Psoas muscle (tissue), 8 donors: ENCODE results near the gene CWC22. TPM values are rescaled to one million over a fixed set of nuclear protein-coding genes. Genes with fewer than 3 reads are reported as not detected.

ENCODE experiments used
- ATAC-seq, 4 donors: fragments of 200-7000 bp; cut with Tn5 transposase; one replicate each; pipeline ENCODE4 v1.9.1; 2020; ENCODE audit warnings: moderate library complexity in 3 of 4, mild to moderate bottlenecking in 2 of 4
- DNase-seq, 2 donors: peaks; one replicate each; pipeline ENCODE4 v3.0.0-alpha.2; 2020
- H3K27ac ChIP-seq: fragments of 200-600 bp; one replicate; pipeline ENCODE4 v1.8.0; 2022
- H3K27me3 ChIP-seq, 3 donors: fragments of 200-600 bp in 1 of 3; one replicate each; pipeline versions ENCODE4 v1.6.1 to v1.8.0; 2013 to 2022; ENCODE audit warnings: low read length in 2 of 3, mild to moderate bottlenecking in 2 of 3, moderate library complexity in 1 of 3; ENCODE audit not compliant: insufficient read depth in 3 of 3
- H3K36me3 ChIP-seq, 2 donors: fragments of 200-600 bp in 1 of 2; one replicate each; pipeline versions ENCODE4 v1.6.1 to v1.8.0; 2013 to 2022; ENCODE audit warnings: low read depth in 1 of 2, mild to moderate bottlenecking in 1 of 2, moderate library complexity in 1 of 2; ENCODE audit not compliant: insufficient read depth in 1 of 2
- H3K4me1 ChIP-seq: fragments of 200-600 bp; one replicate; pipeline ENCODE4 v1.8.0; 2022
- H3K4me3 ChIP-seq: fragments of 200-600 bp; one replicate; pipeline ENCODE4 v1.8.0; 2022; ENCODE audit warnings: mild to moderate bottlenecking
- H3K9me3 ChIP-seq: fragments of 200-600 bp; one replicate; pipeline ENCODE4 v1.8.0; 2022
- CTCF ChIP-seq: fragments of 200-600 bp; IDR thresholded peaks from one replicate; pipeline ENCODE4 v1.8.0; 2022; ENCODE audit warnings: antibody characterized with exemption
- WGBS, 3 donors: extraction: QIAGEN DNeasy Blood & Tissue Kit; methylation state at CpG; one replicate each; pipeline versions ENCODE4 v1.1.6 to v1.1.7; 2013; 5-methylcytosine and 5-hydroxymethylcytosine counted together
- intact Hi-C, 2 donors: fragments of 100-400 bp; cut with DNase I; formaldehyde crosslinking; loops; one replicate each; pipeline versions ENCODE4 v1.11.0 to v1.14.2; 2022
- polyA plus RNA-seq, 3 donors: library from polyadenylated mRNA; stranded (reverse); fragments of 200-250 nt; gene quantifications; one replicate each; pipeline ENCODE4 v1.2.3, GENCODE V29; 2013
- total RNA-seq, 4 donors: library from RNA; stranded (reverse); fragmentation: NEBNext Ultra II Directional in 2 of 4; extraction: Animal tissue kit (Norgen Biotek cat#: 25700) in 2 of 4; gene quantifications; one replicate each; pipeline versions ENCODE4 v1.2.1 to v1.2.4, GENCODE V29; 2021 to 2023
- donor health status: healthy with polysubstance abuse.
- donor health status: DM: no; HTN: no; CAD: no; lungs with moderate emphysema.
- donor health status: Bipolar disorder and iron deficiency.
- donor health status: healthy.
- donor health status: DM: yes; HTN: yes; CAD: no.
- donor health status: DM: no; HTN: no; CAD: no.
- donor health status: DM: no; HTN: no; CAD: no.
- donor health status: DM: yes; HTN: yes; CAD: no.

CWC22 gene
- total and polyA plus RNA-seq, 7 donors, result 10.2 to 21.7 (median 17.2) TPM

DNA sequence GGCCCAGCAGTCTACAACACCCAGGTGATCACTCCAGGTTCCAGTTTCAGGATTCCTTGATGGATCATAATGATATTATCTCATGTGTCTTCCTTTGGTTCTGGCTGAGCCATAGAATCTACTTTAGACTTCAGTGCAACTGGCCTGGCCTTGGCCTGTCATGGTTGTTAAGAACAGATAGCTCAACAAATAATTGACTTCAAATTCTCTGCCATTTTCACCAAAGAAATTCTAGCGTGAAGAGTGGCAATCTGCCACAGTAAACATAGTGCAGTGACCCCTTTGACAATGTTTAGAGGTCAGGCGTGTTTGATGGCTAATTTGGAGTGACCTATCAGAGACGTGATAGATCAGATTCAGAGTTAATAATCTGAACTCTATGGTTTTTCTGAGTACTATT, 95.5 kb downstream of the CWC22 start:
- H3K36me3 ChIP-seq, result no peaks in the 10 kb centered on the region
- TF ChIP-seq CTCF, result no peak
- no peak for ATAC-seq
- WGBS, 3 donors, result 60 to 78% (median 72%) methylated on average over 3 of the region's 3 CpGs
- H3K4me1 ChIP-seq, result no peaks in the 10 kb centered on the region
- no peaks in the 10 kb centered on the region for H3K9me3 ChIP-seq
- no peak overlapping the region for H3K27ac ChIP-seq
- intact Hi-C loops, result no loop called here
- no peak overlapping the region for H3K4me3 ChIP-seq
- no peak for DNase-seq
- H3K27me3 ChIP-seq, result no peaks in the 10 kb centered on the region

DNA sequence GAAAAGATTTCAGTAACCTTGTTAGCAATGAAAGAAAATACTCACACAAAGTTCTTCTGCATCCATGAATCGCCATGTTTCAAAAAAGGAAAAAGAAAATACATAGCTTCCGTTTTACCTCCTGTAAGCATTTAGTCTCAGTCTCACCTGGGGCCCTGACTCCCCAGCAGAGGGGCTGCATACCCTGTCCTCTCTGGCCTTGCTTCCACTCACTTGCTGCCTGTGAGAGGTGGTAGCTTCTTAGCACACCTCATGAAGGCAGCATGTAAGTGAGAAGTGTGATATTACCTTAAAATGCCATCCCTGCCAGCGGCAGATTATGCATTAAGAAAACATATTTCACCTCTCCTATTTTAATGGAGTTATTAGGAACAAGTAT, 96.4 kb downstream of the CWC22 start:
- WGBS, 3 donors, result 66 to 72% (median 67%) methylated on average over 3 of the region's 3 CpGs
- TF ChIP-seq CTCF, result no peak

DNA sequence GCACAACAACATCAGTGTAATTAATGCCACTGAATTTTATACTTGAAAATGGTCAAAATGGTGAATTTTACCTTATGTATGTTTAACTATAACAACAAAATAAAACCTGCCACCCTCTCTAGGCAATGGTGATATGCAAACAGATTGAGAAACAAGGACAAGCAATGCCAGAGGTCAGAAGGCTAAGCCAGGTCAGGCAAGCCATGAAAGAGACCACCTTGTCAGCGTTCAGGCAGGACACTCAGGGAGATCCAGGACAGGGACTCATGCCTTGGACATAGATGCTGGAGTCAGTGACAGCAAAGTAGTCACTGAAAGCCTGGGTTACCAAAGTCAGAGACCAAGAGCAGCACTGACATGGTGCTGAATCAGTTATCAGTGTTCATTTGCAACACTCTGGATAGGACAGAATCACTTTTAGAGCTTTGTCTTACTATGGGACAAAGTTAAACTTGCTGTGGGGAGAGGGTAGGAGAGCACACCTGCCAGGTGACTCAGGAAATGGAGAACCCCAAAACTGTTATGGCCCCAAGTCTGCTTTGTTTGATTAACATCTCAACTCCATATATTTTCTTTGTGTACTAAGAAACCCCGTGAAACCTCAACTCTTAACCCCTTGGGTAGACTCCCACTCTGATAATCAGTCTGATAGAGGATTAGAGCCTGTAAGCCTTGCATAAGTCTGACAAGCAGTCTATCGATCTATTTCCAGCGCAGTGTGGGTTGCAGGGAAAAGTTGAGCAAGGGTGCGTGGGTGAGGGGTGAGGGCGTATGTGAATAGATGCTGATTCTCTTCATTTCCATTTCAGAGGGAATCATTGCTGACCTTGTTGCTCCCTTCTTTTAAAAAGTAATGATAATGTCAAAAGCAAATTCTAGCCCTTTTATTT, 97.0 kb downstream of the CWC22 start:
- Histone ChIP-seq H3K4me1 (no peaks in the 10 kb centered on the region), H3K36me3 (no peaks in the 10 kb centered on the region), H3K9me3 (no peaks in the 10 kb centered on the region), H3K27me3 (no peaks in the 10 kb centered on the region), H3K27ac (no peak overlapping the region), H3K4me3 (no peak overlapping the region)
- TF ChIP-seq CTCF, result no peak
- no peak for ATAC-seq
- 74 to 77% (median 74%) methylated on average over 6 of the region's 6 CpGs for WGBS, 3 donors
- no peak for DNase-seq
- intact Hi-C loops, result no loop called here

More for the DNA sequence above, 96.4 kb downstream of the CWC22 start:
- H3K27ac ChIP-seq, result no peak overlapping the region
- no peak for DNase-seq
- H3K4me3 ChIP-seq, result no peak overlapping the region
- no peak for ATAC-seq
- H3K9me3 ChIP-seq, result no peaks in the 10 kb centered on the region
- H3K36me3 ChIP-seq, result no peaks in the 10 kb centered on the region
- no peaks in the 10 kb centered on the region for H3K27me3 ChIP-seq
- no peaks in the 10 kb centered on the region for H3K4me1 ChIP-seq
- intact Hi-C loops, result no loop called here

GRCh38 chr2:179900655-179901054, 106.4 kb downstream of the CWC22 start:
- Histone ChIP-seq H3K27ac (no peak overlapping the region), H3K4me3 (no peak overlapping the region), H3K36me3 (no peaks in the 10 kb centered on the region), H3K27me3 (no peaks in the 10 kb centered on the region), H3K4me1 (no peaks in the 10 kb centered on the region), H3K9me3 (no peaks in the 10 kb centered on the region)
- DNase-seq, result no peak
- ATAC-seq, result no peak
- 59 to 74% (median 66%) methylated on average over 5 of the region's 5 CpGs for WGBS, 3 donors
- intact Hi-C loops, result no loop called here
- no peak for TF ChIP-seq CTCF
